Psoas muscle (tissue), 8 donors: ENCODE measurements around the gene LCE5A. TPM values are rescaled to one million over a fixed set of nuclear protein-coding genes. Genes with fewer than 3 reads are reported as not detected.

Experiments
- ATAC-seq, 4 donors: fragments of 200-7000 bp; cut with Tn5 transposase; one replicate each; pipeline ENCODE4 v1.9.1; 2020; ENCODE audit warnings: moderate library complexity in 3 of 4, mild to moderate bottlenecking in 2 of 4
- DNase-seq, 2 donors: peaks; one replicate each; pipeline ENCODE4 v3.0.0-alpha.2; 2020
- H3K27ac ChIP-seq: fragments of 200-600 bp; one replicate; pipeline ENCODE4 v1.8.0; 2022
- H3K27me3 ChIP-seq, 3 donors: fragments of 200-600 bp in 1 of 3; one replicate each; pipeline versions ENCODE4 v1.6.1 to v1.8.0; 2013 to 2022; ENCODE audit warnings: low read length in 2 of 3, mild to moderate bottlenecking in 2 of 3, moderate library complexity in 1 of 3; ENCODE audit not compliant: insufficient read depth in 3 of 3
- H3K36me3 ChIP-seq, 2 donors: fragments of 200-600 bp in 1 of 2; one replicate each; pipeline versions ENCODE4 v1.6.1 to v1.8.0; 2013 to 2022; ENCODE audit warnings: low read depth in 1 of 2, mild to moderate bottlenecking in 1 of 2, moderate library complexity in 1 of 2; ENCODE audit not compliant: insufficient read depth in 1 of 2
- H3K4me1 ChIP-seq: fragments of 200-600 bp; one replicate; pipeline ENCODE4 v1.8.0; 2022
- H3K4me3 ChIP-seq: fragments of 200-600 bp; one replicate; pipeline ENCODE4 v1.8.0; 2022; ENCODE audit warnings: mild to moderate bottlenecking
- H3K9me3 ChIP-seq: fragments of 200-600 bp; one replicate; pipeline ENCODE4 v1.8.0; 2022
- WGBS, 3 donors: extraction: QIAGEN DNeasy Blood & Tissue Kit; methylation state at CpG; one replicate each; pipeline versions ENCODE4 v1.1.6 to v1.1.7; 2013; 5-methylcytosine and 5-hydroxymethylcytosine counted together
- intact Hi-C, 2 donors: fragments of 100-400 bp; cut with DNase I; formaldehyde crosslinking; loops; one replicate each; pipeline versions ENCODE4 v1.11.0 to v1.14.2; 2022
- polyA plus RNA-seq, 3 donors: library from polyadenylated mRNA; stranded (reverse); fragments of 200-250 nt; gene quantifications; one replicate each; pipeline ENCODE4 v1.2.3, GENCODE V29; 2013
- total RNA-seq, 4 donors: library from RNA; stranded (reverse); fragmentation: NEBNext Ultra II Directional in 2 of 4; extraction: Animal tissue kit (Norgen Biotek cat#: 25700) in 2 of 4; gene quantifications; one replicate each; pipeline versions ENCODE4 v1.2.1 to v1.2.4, GENCODE V29; 2021 to 2023
- TF ChIP-seq, protein P1 (sequence below): fragments of 200-600 bp; IDR thresholded peaks from one replicate; pipeline ENCODE4 v1.8.0; 2022; ENCODE audit warnings: antibody characterized with exemption
- donor health status: healthy with polysubstance abuse.
- donor health status: DM: no; HTN: no; CAD: no; lungs with moderate emphysema.
- donor health status: Bipolar disorder and iron deficiency.
- donor health status: healthy.
- donor health status: DM: yes; HTN: yes; CAD: no.
- donor health status: DM: no; HTN: no; CAD: no.
- donor health status: DM: no; HTN: no; CAD: no.
- donor health status: DM: yes; HTN: yes; CAD: no.

LCE5A gene
- total and polyA plus RNA-seq, 7 donors, result not detected

DNA sequence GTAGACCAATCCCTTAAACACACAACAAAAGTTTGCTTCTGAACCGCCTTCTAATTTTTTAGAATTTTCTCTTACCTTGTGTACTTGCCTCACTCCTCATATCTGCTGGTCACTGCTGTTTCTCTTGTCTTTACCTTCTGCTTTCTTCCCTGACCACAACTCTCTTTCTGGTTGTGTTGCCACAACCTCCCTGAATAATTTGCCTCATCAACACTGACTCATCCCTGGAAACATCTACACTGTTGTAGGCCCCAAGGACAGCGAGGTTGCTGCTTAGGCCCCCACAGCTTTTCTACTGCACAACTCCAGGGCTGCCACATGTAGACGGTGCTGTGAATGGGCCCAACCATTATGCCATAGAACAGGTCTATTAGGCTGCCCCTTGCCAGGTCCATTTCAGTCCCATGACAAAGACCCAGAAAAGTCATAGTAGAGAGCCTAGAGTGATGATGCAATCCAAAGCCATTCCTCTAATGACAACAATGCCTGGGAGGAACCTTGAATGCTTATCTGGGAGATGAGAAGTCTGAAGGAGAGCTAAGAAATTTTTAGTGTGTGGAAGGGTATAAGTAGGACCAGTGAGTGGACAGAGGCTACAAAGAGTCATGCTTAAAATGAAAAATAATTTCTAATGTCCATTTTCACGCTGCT lies 36.6 kb upstream of the LCE5A start:
- no peaks in the 10 kb centered on the region for H3K36me3 ChIP-seq
- H3K27ac ChIP-seq, result no peak overlapping the region
- intact Hi-C loops, result no loop called here
- no peak overlapping the region for H3K4me3 ChIP-seq
- DNase-seq, result no peak
- no peak for ATAC-seq
- WGBS, 3 donors, result 68 to 73% (median 71%) methylated on average over 4 of the region's 4 CpGs
- H3K9me3 ChIP-seq, result peaks cover 13% of the 10 kb centered on the region
- no peaks in the 10 kb centered on the region for H3K4me1 ChIP-seq
- no peaks in the 10 kb centered on the region for H3K27me3 ChIP-seq
- TF ChIP-seq, protein P1, sequence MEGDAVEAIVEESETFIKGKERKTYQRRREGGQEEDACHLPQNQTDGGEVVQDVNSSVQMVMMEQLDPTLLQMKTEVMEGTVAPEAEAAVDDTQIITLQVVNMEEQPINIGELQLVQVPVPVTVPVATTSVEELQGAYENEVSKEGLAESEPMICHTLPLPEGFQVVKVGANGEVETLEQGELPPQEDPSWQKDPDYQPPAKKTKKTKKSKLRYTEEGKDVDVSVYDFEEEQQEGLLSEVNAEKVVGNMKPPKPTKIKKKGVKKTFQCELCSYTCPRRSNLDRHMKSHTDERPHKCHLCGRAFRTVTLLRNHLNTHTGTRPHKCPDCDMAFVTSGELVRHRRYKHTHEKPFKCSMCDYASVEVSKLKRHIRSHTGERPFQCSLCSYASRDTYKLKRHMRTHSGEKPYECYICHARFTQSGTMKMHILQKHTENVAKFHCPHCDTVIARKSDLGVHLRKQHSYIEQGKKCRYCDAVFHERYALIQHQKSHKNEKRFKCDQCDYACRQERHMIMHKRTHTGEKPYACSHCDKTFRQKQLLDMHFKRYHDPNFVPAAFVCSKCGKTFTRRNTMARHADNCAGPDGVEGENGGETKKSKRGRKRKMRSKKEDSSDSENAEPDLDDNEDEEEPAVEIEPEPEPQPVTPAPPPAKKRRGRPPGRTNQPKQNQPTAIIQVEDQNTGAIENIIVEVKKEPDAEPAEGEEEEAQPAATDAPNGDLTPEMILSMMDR, result no peak

DNA sequence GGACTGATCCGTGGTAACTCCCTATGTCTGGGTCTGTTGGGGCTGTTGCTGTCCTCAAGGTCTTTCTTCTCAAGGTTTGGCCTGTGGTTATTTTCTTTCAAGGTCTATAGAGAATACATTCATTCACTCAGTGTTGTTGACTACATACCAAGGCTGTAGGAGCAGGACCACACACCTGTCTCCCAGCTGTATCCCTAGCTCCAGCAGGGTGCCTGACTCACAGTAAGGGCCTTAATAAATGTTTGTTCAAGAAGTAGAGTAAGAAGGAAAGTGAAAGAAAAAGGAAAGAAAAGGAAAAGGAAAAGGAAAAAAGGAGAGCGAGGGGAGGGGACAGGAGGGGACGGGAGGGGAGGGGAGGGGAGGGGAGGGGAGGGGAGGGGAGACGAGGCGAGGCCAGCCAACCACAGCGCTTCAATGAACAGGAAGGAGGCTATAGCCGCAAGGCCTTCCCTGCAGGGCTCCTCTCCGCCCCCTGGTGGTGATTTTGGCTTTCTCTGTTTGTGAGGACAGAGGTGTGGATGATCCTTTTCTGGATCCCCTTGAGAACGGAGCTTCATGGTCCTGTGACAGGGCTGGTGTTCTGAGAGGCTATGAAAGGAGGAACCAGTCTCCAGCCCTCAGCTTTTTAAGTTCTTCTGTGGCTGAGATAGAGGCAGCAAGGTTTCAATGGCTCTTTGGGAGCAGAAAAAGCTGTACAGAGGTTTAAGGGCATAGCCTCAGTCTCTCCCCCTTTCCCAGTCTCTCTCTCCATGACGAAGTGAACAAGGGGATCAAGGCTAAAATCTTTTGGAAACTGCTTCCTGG lies 30.6 kb upstream of the LCE5A start:
- H3K27ac ChIP-seq, result no peak overlapping the region
- H3K4me1 ChIP-seq, result no peaks in the 10 kb centered on the region
- H3K4me3 ChIP-seq, result no peak overlapping the region
- no peaks in the 10 kb centered on the region for H3K36me3 ChIP-seq
- intact Hi-C loops, result no loop called here
- H3K9me3 ChIP-seq, result peaks cover 13% of the 10 kb centered on the region
- ATAC-seq (no peak), DNase-seq (no peak)
- TF ChIP-seq, protein P1, result no peak
- WGBS, 3 donors, result 43 to 45% (median 44%) methylated on average over 5 to 9 of the region's 10 CpGs
- H3K27me3 ChIP-seq, result no peaks in the 10 kb centered on the region

DNA sequence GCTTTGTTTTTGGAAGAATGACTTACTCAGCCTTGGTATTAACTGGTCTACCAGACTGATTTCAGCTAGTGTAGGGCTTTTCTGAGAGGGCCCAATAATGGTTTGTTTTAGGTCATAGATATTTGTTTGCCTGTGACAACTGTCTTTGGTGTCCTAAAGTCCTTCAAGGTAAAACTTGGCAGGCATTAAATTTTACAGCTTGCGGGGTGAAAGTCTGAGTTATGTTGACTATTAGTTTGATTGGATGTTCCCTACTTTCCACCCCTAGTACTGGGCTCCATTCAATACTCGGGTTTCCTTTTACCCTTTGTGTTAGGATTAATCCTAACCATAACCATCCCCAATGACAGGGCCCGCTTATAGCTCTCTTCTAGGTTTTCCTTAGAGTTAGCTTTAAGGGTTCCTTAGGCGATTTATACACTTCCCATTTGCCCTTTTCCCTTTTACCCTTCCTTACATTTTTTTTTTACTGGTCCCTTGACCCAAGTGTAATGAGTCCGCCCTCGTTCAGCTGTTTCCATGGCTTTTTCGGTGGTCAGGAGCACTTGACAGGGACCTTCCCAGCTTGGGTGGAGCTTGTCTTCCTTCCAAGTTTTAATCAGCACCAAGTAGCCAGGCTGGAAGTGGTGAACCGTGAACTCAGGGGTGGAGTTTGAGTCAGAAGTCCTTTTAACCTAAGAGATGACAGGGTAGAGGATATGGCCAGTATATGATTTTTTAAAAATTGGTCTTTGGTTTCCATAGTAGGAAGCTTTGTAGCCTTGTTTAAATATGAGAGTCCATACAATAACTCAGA lies 28.5 kb upstream of the LCE5A start:
- WGBS, 3 donors, result 50 to 60% (median 56%) methylated on average over 8 of the region's 8 CpGs
- Histone ChIP-seq H3K4me1 (no peaks in the 10 kb centered on the region), H3K27ac (no peak overlapping the region), H3K27me3 (no peaks in the 10 kb centered on the region), H3K9me3 (peaks cover 7% of the 10 kb centered on the region), H3K36me3 (no peaks in the 10 kb centered on the region), H3K4me3 (no peak overlapping the region)
- intact Hi-C loops, result no loop called here
- no peak for DNase-seq
- TF ChIP-seq, protein P1, result no peak
- no peak for ATAC-seq

DNA sequence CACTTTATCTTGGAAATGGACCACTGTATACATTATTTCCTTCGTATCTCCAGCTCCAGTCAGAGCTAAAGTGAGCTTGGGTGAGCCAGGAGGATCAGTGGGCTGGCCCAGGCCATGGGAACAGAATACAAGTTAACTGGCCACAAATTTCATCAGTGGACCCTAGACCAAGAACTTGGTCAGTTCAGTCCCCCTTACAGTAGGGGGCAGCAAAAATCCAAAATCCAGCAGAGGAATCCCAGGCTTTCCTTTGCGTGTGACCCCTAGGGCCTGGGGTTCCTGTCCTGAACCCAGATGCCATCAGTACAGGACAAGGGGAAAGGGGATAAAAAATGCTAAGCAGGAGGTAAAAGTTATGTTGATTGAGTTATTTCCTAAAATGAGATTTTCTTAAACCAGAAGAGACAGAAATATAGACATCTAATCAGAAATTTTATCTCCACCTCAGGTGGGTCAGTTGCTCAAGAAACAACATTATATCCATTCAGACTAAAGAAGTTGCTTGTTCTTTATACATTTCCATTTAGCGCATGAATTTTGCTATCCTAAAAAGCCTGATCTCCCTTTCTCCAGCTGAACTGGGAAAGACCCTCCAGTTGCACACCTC lies 24.1 kb upstream of the LCE5A start:
- DNase-seq (no peak), ATAC-seq (no peak)
- Histone ChIP-seq H3K4me3 (no peak overlapping the region), H3K4me1 (no peaks in the 10 kb centered on the region), H3K27ac (no peak overlapping the region), H3K9me3 (no peaks in the 10 kb centered on the region), H3K27me3 (no peaks in the 10 kb centered on the region), H3K36me3 (no peaks in the 10 kb centered on the region)
- TF ChIP-seq, protein P1, result no peak
- WGBS, 3 donors, result 58 to 60% (median 60%) methylated on average over 3 of the region's 3 CpGs
- intact Hi-C loops, result no loop called here
